ENCODE data around the gene RNF215. TPM values are rescaled to one million over a fixed set of nuclear protein-coding genes. Genes with fewer than 3 reads are reported as not detected.
A peak's percentile ranks its signal among the peaks of the same experiment; 100 is the strongest.

The RNF215 gene
- total and polyA plus RNA-seq, 2 of the 13 experiments (the other 11 are each of a cell fraction or from before 2014, with no cell fraction given) = 5.3 to 6.1 TPM

DNA sequence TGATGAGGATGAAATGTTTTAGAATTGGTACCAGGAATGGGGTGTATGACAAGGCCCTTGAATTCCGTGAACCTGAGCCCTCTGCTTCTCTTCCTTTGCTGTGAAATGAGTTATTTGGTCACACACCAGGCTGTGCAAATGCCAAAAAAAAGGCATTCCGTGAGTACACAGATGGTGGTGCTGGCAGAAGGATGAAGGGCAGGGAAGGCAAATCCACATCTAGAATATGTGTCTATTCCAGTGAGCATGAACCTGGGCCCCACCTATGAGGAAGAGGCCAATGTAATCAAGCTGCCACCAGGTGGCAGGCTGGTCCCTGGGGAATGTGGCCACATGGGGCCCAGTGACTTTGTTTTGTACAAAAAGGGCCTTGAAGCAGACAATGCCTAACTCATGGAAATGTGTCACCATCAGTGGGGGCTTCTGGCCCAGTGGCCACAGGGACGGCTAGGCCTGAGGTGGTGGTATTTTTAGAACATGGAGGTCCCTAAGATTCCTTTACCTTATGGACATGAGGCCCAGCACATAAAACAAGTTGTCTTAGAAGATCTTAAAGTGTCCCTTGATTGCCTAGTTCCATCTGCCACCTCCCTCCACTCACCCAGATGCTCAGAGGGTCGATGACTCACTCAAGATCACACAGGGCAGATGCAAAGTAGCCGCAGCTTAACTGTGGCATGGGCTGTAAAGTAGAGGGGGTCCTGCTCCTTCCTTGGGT, 3.9 kb upstream of the RNF215 start (continued):
- TF ChIP-seq HNF4A (CRISPR knock-in tag; IDR thresholded peaks at IDR 0.05) = no peak
- TF ChIP-seq MTA1 (CRISPR knock-in tag; IDR thresholded peaks at IDR 0.05; ENCODE audit: borderline replicate concordance) = no peak
- TF ChIP-seq, protein P1, sequence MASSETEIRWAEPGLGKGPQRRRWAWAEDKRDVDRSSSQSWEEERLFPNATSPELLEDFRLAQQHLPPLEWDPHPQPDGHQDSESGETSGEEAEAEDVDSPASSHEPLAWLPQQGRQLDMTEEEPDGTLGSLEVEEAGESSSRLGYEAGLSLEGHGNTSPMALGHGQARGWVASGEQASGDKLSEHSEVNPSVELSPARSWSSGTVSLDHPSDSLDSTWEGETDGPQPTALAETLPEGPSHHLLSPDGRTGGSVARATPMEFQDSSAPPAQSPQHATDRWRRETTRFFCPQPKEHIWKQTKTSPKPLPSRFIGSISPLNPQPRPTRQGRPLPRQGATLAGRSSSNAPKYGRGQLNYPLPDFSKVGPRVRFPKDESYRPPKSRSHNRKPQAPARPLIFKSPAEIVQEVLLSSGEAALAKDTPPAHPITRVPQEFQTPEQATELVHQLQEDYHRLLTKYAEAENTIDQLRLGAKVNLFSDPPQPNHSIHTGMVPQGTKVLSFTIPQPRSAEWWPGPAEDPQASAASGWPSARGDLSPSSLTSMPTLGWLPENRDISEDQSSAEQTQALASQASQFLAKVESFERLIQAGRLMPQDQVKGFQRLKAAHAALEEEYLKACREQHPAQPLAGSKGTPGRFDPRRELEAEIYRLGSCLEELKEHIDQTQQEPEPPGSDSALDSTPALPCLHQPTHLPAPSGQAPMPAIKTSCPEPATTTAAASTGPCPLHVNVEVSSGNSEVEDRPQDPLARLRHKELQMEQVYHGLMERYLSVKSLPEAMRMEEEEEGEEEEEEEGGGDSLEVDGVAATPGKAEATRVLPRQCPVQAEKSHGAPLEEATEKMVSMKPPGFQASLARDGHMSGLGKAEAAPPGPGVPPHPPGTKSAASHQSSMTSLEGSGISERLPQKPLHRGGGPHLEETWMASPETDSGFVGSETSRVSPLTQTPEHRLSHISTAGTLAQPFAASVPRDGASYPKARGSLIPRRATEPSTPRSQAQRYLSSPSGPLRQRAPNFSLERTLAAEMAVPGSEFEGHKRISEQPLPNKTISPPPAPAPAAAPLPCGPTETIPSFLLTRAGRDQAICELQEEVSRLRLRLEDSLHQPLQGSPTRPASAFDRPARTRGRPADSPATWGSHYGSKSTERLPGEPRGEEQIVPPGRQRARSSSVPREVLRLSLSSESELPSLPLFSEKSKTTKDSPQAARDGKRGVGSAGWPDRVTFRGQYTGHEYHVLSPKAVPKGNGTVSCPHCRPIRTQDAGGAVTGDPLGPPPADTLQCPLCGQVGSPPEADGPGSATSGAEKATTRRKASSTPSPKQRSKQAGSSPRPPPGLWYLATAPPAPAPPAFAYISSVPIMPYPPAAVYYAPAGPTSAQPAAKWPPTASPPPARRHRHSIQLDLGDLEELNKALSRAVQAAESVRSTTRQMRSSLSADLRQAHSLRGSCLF (CRISPR knock-in tag; IDR thresholded peaks at IDR 0.05; ENCODE audit: borderline replicate concordance) = no peak
- TF ChIP-seq, protein P2, sequence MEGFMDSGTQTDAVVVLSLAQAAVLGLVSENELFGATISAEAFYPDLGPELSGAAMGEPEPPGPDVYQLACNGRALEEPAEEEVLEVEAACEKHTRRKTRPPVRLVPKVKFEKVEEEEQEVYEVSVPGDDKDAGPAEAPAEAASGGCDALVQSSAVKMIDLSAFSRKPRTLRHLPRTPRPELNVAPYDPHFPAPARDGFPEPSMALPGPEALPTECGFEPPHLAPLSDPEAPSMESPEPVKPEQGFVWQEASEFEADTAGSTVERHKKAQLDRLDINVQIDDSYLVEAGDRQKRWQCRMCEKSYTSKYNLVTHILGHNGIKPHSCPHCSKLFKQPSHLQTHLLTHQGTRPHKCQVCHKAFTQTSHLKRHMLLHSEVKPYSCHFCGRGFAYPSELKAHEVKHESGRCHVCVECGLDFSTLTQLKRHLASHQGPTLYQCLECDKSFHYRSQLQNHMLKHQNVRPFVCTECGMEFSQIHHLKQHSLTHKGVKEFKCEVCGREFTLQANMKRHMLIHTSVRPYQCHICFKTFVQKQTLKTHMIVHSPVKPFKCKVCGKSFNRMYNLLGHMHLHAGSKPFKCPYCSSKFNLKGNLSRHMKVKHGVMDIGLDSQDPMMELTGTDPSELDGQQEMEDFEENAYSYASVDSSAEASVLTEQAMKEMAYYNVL (CRISPR knock-in tag; IDR thresholded peaks at IDR 0.05; ENCODE audit: borderline replicate concordance) = no peak
- no peak for TF ChIP-seq PHB2 (IDR thresholded peaks at IDR 0.05; ENCODE audit: partially characterized antibody)
- TF ChIP-seq, protein P3, sequence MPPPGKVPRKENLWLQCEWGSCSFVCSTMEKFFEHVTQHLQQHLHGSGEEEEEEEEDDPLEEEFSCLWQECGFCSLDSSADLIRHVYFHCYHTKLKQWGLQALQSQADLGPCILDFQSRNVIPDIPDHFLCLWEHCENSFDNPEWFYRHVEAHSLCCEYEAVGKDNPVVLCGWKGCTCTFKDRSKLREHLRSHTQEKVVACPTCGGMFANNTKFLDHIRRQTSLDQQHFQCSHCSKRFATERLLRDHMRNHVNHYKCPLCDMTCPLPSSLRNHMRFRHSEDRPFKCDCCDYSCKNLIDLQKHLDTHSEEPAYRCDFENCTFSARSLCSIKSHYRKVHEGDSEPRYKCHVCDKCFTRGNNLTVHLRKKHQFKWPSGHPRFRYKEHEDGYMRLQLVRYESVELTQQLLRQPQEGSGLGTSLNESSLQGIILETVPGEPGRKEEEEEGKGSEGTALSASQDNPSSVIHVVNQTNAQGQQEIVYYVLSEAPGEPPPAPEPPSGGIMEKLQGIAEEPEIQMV (CRISPR knock-in tag; IDR thresholded peaks at IDR 0.05; ENCODE audit: low read depth) = no peak
- no peak for TF ChIP-seq ZNF451 (CRISPR knock-in tag; IDR thresholded peaks at IDR 0.05)
- TF ChIP-seq, protein P4, sequence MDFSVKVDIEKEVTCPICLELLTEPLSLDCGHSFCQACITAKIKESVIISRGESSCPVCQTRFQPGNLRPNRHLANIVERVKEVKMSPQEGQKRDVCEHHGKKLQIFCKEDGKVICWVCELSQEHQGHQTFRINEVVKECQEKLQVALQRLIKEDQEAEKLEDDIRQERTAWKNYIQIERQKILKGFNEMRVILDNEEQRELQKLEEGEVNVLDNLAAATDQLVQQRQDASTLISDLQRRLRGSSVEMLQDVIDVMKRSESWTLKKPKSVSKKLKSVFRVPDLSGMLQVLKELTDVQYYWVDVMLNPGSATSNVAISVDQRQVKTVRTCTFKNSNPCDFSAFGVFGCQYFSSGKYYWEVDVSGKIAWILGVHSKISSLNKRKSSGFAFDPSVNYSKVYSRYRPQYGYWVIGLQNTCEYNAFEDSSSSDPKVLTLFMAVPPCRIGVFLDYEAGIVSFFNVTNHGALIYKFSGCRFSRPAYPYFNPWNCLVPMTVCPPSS (IDR thresholded peaks at IDR 0.05) = no peak
- 0 out of 2 replicates have a peak, but pooled peaks have one; percentile 5 for TF ChIP-seq CEBPB (IDR thresholded peaks at IDR 0.05; ENCODE audit: borderline replicate concordance, low read depth, low read length)
- TF ChIP-seq TSC22D2 (CRISPR knock-in tag; IDR thresholded peaks at IDR 0.05; ENCODE audit: borderline replicate concordance) = no peak
- TF ChIP-seq, protein P5, sequence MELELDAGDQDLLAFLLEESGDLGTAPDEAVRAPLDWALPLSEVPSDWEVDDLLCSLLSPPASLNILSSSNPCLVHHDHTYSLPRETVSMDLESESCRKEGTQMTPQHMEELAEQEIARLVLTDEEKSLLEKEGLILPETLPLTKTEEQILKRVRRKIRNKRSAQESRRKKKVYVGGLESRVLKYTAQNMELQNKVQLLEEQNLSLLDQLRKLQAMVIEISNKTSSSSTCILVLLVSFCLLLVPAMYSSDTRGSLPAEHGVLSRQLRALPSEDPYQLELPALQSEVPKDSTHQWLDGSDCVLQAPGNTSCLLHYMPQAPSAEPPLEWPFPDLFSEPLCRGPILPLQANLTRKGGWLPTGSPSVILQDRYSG (CRISPR knock-in tag; IDR thresholded peaks at IDR 0.05) = no peak
- TF ChIP-seq, protein P6, sequence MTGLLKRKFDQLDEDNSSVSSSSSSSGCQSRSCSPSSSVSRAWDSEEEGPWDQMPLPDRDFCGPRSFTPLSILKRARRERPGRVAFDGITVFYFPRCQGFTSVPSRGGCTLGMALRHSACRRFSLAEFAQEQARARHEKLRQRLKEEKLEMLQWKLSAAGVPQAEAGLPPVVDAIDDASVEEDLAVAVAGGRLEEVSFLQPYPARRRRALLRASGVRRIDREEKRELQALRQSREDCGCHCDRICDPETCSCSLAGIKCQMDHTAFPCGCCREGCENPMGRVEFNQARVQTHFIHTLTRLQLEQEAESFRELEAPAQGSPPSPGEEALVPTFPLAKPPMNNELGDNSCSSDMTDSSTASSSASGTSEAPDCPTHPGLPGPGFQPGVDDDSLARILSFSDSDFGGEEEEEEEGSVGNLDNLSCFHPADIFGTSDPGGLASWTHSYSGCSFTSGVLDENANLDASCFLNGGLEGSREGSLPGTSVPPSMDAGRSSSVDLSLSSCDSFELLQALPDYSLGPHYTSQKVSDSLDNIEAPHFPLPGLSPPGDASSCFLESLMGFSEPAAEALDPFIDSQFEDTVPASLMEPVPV (CRISPR knock-in tag; IDR thresholded peaks at IDR 0.05) = peak; percentile 51; the same call in 1 of the 2 replicates
- no peak for TF ChIP-seq NFE2L1 (CRISPR knock-in tag; IDR thresholded peaks at IDR 0.05; ENCODE audit: borderline replicate concordance)
- TF ChIP-seq ZNF790 (CRISPR knock-in tag; IDR thresholded peaks at IDR 0.05; ENCODE audit: borderline replicate concordance) = no peak
- TF ChIP-seq ZNF761 (CRISPR knock-in tag; conservative IDR thresholded peaks at IDR 0.05) = no peak
